SK-N-MC (cell line): ENCODE data around the gene CAMSAP2.

ENCODE experiments used
- EZH2 ChIP-seq: fragments of 200-600 bp; sonication (generic); IDR thresholded peaks from one replicate; pipeline ENCODE4 v1.6.1; 2017; ENCODE audit warnings: antibody characterized with exemption
- POLR2AphosphoS5 ChIP-seq: IDR thresholded peaks from 2 replicates; pipeline ENCODE4 v1.6.1; 2012; ENCODE audit warnings: mild to moderate bottlenecking, low read depth, low read length, borderline replicate concordance

DNA sequence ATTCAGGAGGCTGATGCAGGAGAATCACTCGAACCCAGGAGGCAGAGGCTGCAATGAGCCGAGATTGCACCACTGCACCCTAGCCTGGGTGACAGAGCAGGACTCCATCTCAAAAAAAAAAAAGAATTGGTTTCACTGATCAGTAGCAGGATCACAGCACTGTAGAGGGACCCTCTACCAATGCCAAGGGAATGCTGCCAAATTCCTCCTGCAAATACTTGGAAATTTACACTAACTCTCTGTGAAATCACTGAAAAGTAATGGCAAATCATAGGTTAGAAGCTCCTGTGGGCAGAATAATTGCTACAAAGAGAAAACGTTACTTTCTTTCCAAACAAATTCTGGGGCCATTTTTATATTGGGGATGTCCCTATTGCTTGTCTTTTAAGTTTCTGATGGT, 127.4 kb downstream of the CAMSAP2 start:
- TF ChIP-seq POLR2AphosphoS5 = no peak
- no peak for TF ChIP-seq EZH2
